ENCODE results near the gene ATAT1. TPM values are rescaled to one million over a fixed set of nuclear protein-coding genes. Genes with fewer than 3 reads are reported as not detected.
A peak's percentile ranks its signal among the peaks of the same experiment; 100 is the strongest.

ATAT1 gene
- polyA plus RNA-seq, 1 of the 3 experiments (the other 2 are of a cell fraction) = 36.2 TPM

DNA sequence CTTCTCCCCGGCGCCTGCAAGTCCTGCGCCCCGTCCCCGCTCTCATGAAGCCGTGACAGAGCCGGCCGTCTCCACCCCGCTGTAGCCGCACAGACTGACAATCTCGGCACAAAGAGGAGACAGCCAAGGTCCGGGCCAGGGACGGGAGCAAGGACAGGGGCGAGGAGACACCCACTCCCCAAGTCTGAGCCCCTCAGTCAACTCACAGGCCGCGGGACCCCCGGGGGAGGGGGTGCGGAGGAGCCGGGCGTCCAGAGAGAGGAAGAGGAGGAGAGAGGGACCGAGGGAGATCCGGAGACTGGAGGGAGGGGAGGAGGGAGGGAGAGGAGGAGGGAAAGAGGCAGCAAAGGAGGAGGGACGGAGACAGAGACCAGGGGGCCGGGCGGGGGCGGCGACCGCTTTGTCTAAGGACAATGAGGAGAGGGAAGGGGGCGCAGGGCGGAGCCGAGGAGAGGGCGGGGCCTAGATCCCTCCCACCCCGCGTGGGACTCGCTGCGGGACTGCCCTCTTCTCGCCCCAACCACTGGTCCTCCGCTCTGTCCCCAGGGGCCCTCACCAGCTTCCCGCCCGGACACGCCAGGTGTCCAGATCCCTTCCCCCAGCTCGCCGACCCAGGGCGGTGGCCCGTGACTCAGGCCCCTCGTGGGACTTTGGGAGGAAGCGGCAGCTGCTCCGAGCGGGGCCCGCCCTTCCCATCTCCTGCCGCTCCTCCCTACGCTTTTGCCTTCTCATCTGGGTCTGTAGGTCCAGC lies 60.4 kb downstream of the ATAT1 start:
- peak overlapping the region; percentile 74 to 77 for H3K4me3 ChIP-seq (ENCODE audit: low read depth in 2 of 2, low read length in 1 of 2)
- H3K79me2 ChIP-seq (ENCODE audit: insufficient read depth) = peaks cover 84% of the 10 kb centered on the region
- peak overlapping the region; percentile 93 to 97 for H3K27ac ChIP-seq (ENCODE audit: low read depth in 2 of 2, low read length in 1 of 2)
- peaks cover 16% of the 10 kb centered on the region for H3F3A ChIP-seq (replicated peaks; ENCODE audit: insufficient read depth)
- peak; percentile 93 for DNase-seq
- peaks cover 0 to 7% of the 10 kb centered on the region in 2 experiments for H3K36me3 ChIP-seq (replicated peaks in 1 of 2; ENCODE audit: control insufficient read depth in 1 of 2, insufficient read depth in 2 of 2, low read length in 1 of 2)
- H2AFZ ChIP-seq (ENCODE audit: low read depth) = peak overlapping the region; percentile 49
- H4K20me1 ChIP-seq (ENCODE audit: insufficient read depth) = no peaks in the 10 kb centered on the region; the same call in 1 of the 2 replicates
- ChIA-PET POLR2A (interaction anchor here (0.9 to 1.9 kb wide), 5 partner anchors 30 to 72 kb away, joined by 3 to 10 read pairs (median 5); partner anchors contain the start of gene MDC1), CTCF (interaction anchor here (2.2 to 29.8 kb wide), 3 partner anchors 8 to 36 kb away, joined by 5 to 838 read pairs (median 56); partner anchors contain the start of genes FLOT1, MDC1 and TUBB)
- H3K4me1 ChIP-seq (ENCODE audit: control insufficient read depth in 1 of 2, insufficient read depth in 2 of 2, low read depth in 1 of 2, low read length in 1 of 2) = peaks cover 17 to 66% of the 10 kb centered on the region in 2 experiments; a peak in 2 of 4 replicates
- H3K9me2 ChIP-seq = no peaks in the 10 kb centered on the region
- H3K27me3 ChIP-seq (ENCODE audit: insufficient read depth) = no peaks in the 10 kb centered on the region
- H3K9ac ChIP-seq = peak overlapping the region; percentile 97
- peak overlapping the region; percentile 98 for H3K4me2 ChIP-seq
- H3K9me3 ChIP-seq = no peaks in the 10 kb centered on the region
- 3% methylated on average over 34 of the region's 52 CpGs for WGBS (ENCODE audit: low lambda C conversion rate)
- 0 out of 2 replicates have a peak, but pooled peaks have one; percentile 19 for TF ChIP-seq ELF1 (IDR thresholded peaks at IDR 0.05)
- TF ChIP-seq POLR2AphosphoS5 (IDR thresholded peaks at IDR 0.05; ENCODE audit: low read depth, low read length) = peak; percentile 87
- peak; percentile 24 for TF ChIP-seq PBX3 (IDR thresholded peaks at IDR 0.05)
- no peak for TF ChIP-seq USF2 (IDR thresholded peaks at IDR 0.05; ENCODE audit: borderline replicate concordance, low read depth, low read length)
- no peak for TF ChIP-seq RCOR1 (IDR thresholded peaks at IDR 0.05; ENCODE audit: low read length)
- no peak for TF ChIP-seq CTCF (IDR thresholded peaks at IDR 0.05)
- TF ChIP-seq TEAD4 (IDR thresholded peaks at IDR 0.05; ENCODE audit: borderline replicate concordance, insufficient read depth) = no peak
- no peak for TF ChIP-seq FOXM1 (IDR thresholded peaks at IDR 0.05; ENCODE audit: low read depth)
- peak; percentile 54; the same call in 1 of the 2 replicates for TF ChIP-seq FOSL2 (IDR thresholded peaks at IDR 0.05; ENCODE audit: borderline replicate concordance, low read depth)
- TF ChIP-seq SIN3A (IDR thresholded peaks at IDR 0.05; ENCODE audit: borderline replicate concordance, low read depth, low read length) = peak; percentile 96
- TF ChIP-seq RXRA (IDR thresholded peaks at IDR 0.05; ENCODE audit: borderline replicate concordance, low read depth) = peak; percentile 53; the same call in 1 of the 2 replicates
- peak; percentile 73 for TF ChIP-seq TCF12 (IDR thresholded peaks at IDR 0.05)
- no peak for TF ChIP-seq RAD21 (IDR thresholded peaks at IDR 0.05; ENCODE audit: low read length)
- TF ChIP-seq MEF2A (IDR thresholded peaks at IDR 0.05; ENCODE audit: borderline replicate concordance, low read depth) = no peak
- TF ChIP-seq GABPA (IDR thresholded peaks at IDR 0.05; ENCODE audit: low read depth) = peak; percentile 39; the same call in 1 of the 2 replicates
- TF ChIP-seq FOXJ3 (CRISPR knock-in tag; IDR thresholded peaks at IDR 0.05) = no peak
- TF ChIP-seq, protein P1, sequence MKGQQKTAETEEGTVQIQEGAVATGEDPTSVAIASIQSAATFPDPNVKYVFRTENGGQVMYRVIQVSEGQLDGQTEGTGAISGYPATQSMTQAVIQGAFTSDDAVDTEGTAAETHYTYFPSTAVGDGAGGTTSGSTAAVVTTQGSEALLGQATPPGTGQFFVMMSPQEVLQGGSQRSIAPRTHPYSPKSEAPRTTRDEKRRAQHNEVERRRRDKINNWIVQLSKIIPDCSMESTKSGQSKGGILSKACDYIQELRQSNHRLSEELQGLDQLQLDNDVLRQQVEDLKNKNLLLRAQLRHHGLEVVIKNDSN (IDR thresholded peaks at IDR 0.05; ENCODE audit: borderline replicate concordance, low read depth) = peak; percentile 36; the same call in 1 of the 2 replicates
- TF ChIP-seq, protein P2, sequence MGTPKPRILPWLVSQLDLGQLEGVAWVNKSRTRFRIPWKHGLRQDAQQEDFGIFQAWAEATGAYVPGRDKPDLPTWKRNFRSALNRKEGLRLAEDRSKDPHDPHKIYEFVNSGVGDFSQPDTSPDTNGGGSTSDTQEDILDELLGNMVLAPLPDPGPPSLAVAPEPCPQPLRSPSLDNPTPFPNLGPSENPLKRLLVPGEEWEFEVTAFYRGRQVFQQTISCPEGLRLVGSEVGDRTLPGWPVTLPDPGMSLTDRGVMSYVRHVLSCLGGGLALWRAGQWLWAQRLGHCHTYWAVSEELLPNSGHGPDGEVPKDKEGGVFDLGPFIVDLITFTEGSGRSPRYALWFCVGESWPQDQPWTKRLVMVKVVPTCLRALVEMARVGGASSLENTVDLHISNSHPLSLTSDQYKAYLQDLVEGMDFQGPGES (IDR thresholded peaks at IDR 0.05; ENCODE audit: low read depth, low read length) = no peak
- no peak for TF ChIP-seq CHD2 (IDR thresholded peaks at IDR 0.05; ENCODE audit: low read length, partially characterized antibody)
- 0 out of 2 replicates have a peak, but pooled peaks have one; percentile 48 for TF ChIP-seq REST (IDR thresholded peaks at IDR 0.05; ENCODE audit: low read depth, low read length)

All from SK-N-SH (cell line).